HuH-7.5 (cell line): Measurements from ENCODE around the gene ALG8.

Experiments
- DNase-seq: peaks from one replicate; pipeline ENCODE4 v3.0.0; 2011; ENCODE audit warnings: low spot score

The ALG8 gene

GRCh38 chr11:78158987-78159652 is 19.7 kb upstream of the ALG8 start:
- DNase-seq = no peak

- peak; percentile 63 for DNase-seq
Observed at GRCh38 chr11:78156127-78156844, 16.9 kb upstream of the ALG8 start.

GRCh38 chr11:78151804-78152203 is 12.4 kb upstream of the ALG8 start:
- DNase-seq = no peak

GRCh38 chr11:78150754-78151153 is 11.3 kb upstream of the ALG8 start:
- no peak for DNase-seq

GRCh38 chr11:78150346-78150745 is 10.9 kb upstream of the ALG8 start:
- DNase-seq = no peak

GRCh38 chr11:78149646-78150045 is 10.2 kb upstream of the ALG8 start:
- no peak for DNase-seq

- DNase-seq = no peak
Observed at GRCh38 chr11:78147807-78148206, 8.4 kb upstream of the ALG8 start.

GRCh38 chr11:78145511-78146025 is 6.1 kb upstream of the ALG8 start:
- DNase-seq = no peak

GRCh38 chr11:78140392-78141077 is 1.1 kb upstream of the ALG8 start:
- no peak for DNase-seq

GRCh38 chr11:78138694-78139421 is 568 bp downstream of the ALG8 start:
- DNase-seq = no peak

- no peak for DNase-seq
Observed at GRCh38 chr11:78138291-78138690, 1.1 kb downstream of the ALG8 start.

GRCh38 chr11:78132475-78132874 is 7.0 kb downstream of the ALG8 start:
- DNase-seq = no peak

- DNase-seq = no peak
Observed at GRCh38 chr11:78131956-78132355, 7.5 kb downstream of the ALG8 start.

- no peak for DNase-seq
Observed at GRCh38 chr11:78127403-78127802, 12.0 kb downstream of the ALG8 start.

GRCh38 chr11:78112582-78113275 is 26.7 kb downstream of the ALG8 start:
- no peak for DNase-seq

GRCh38 chr11:78111298-78111697 is 28.1 kb downstream of the ALG8 start:
- DNase-seq = no peak

- DNase-seq = no peak
Observed at GRCh38 chr11:78110830-78111229, 28.6 kb downstream of the ALG8 start.

- no peak for DNase-seq
Observed at GRCh38 chr11:78110351-78110750, 29.1 kb downstream of the ALG8 start.

GRCh38 chr11:78109081-78110015 is 30.1 kb downstream of the ALG8 start:
- no peak for DNase-seq

- DNase-seq = no peak
Observed at GRCh38 chr11:78100676-78101472, 38.6 kb downstream of the ALG8 start.
